Hematopoietic multipotent progenitor cell (in vitro differentiated cells): ENCODE measurements around the gene TPD52L1. TPM values are rescaled to one million over a fixed set of nuclear protein-coding genes. Genes with fewer than 3 reads are reported as not detected.

Source experiments
- DNase-seq, 3 donors: peaks; one replicate each; pipeline ENCODE4 v3.0.0-alpha.2; 2011 to 2015; ENCODE audit warnings: low read depth in 2 of 3, low spot score in 2 of 3
- total RNA-seq: library from RNA; depleted of rRNA; stranded (reverse); fragments of >200 nt; gene quantifications from one replicate; pipeline ENCODE4 v1.2.3, GENCODE V29; 2012

Gene TPD52L1
- total RNA-seq, 1 donor = 1.1 TPM

GRCh38 chr6:125173341-125174095 is 19.9 kb downstream of the TPD52L1 start:
- peak in 1 of 3 donors; percentile 47 for DNase-seq

- no peak for DNase-seq
These were observed 21.1 kb downstream of the TPD52L1 start for GRCh38 chr6:125174626-125175025.

- DNase-seq = no peak
These were observed 22.0 kb downstream of the TPD52L1 start for GRCh38 chr6:125175466-125176048.

GRCh38 chr6:125182237-125183008 is 28.9 kb downstream of the TPD52L1 start:
- no peak for DNase-seq

GRCh38 chr6:125183391-125183790 is 29.8 kb downstream of the TPD52L1 start:
- no peak for DNase-seq

GRCh38 chr6:125188037-125188436 is 34.5 kb downstream of the TPD52L1 start:
- DNase-seq = no peak

GRCh38 chr6:125188594-125189203 is 35.1 kb downstream of the TPD52L1 start:
- no peak for DNase-seq

GRCh38 chr6:125189494-125189893 is 35.9 kb downstream of the TPD52L1 start:
- no peak for DNase-seq

- DNase-seq = no peak
These were observed 37.1 kb downstream of the TPD52L1 start for GRCh38 chr6:125190667-125191066.

GRCh38 chr6:125191916-125192609 is 38.5 kb downstream of the TPD52L1 start:
- DNase-seq = peak in 2 of 3 donors; percentile 45 to 63

GRCh38 chr6:125192610-125192930 is 39.0 kb downstream of the TPD52L1 start:
- no peak for DNase-seq

- no peak for DNase-seq
These were observed 39.6 kb downstream of the TPD52L1 start for GRCh38 chr6:125193208-125193607.

- peak in 1 of 3 donors; percentile 13 for DNase-seq
These were observed 41.4 kb downstream of the TPD52L1 start for GRCh38 chr6:125194941-125195340.

- no peak for DNase-seq
These were observed 42.0 kb downstream of the TPD52L1 start for GRCh38 chr6:125195526-125195925.

GRCh38 chr6:125196613-125197012 is 43.0 kb downstream of the TPD52L1 start:
- DNase-seq = no peak

- DNase-seq = no peak
These were observed 44.3 kb downstream of the TPD52L1 start for GRCh38 chr6:125197795-125198269.

GRCh38 chr6:125198398-125198937 is 44.9 kb downstream of the TPD52L1 start:
- DNase-seq = no peak

- no peak for DNase-seq
These were observed 47.4 kb downstream of the TPD52L1 start for GRCh38 chr6:125200941-125201340.

GRCh38 chr6:125201961-125202729 is 48.6 kb downstream of the TPD52L1 start:
- peak in 1 of 3 donors; percentile 2 for DNase-seq

- DNase-seq = no peak
These were observed 49.8 kb downstream of the TPD52L1 start for GRCh38 chr6:125203395-125203794.
